ENCODE data around the gene FANCE.

FANCE gene

GRCh38 chr6:35490821-35491557, 38.9 kb downstream of the FANCE start:
- no peak overlapping the region for H3K4me3 ChIP-seq (IDR thresholded peaks at IDR 0.05; ENCODE audit: insufficient read depth, low read depth, low read length)
- TF ChIP-seq, protein P1, sequence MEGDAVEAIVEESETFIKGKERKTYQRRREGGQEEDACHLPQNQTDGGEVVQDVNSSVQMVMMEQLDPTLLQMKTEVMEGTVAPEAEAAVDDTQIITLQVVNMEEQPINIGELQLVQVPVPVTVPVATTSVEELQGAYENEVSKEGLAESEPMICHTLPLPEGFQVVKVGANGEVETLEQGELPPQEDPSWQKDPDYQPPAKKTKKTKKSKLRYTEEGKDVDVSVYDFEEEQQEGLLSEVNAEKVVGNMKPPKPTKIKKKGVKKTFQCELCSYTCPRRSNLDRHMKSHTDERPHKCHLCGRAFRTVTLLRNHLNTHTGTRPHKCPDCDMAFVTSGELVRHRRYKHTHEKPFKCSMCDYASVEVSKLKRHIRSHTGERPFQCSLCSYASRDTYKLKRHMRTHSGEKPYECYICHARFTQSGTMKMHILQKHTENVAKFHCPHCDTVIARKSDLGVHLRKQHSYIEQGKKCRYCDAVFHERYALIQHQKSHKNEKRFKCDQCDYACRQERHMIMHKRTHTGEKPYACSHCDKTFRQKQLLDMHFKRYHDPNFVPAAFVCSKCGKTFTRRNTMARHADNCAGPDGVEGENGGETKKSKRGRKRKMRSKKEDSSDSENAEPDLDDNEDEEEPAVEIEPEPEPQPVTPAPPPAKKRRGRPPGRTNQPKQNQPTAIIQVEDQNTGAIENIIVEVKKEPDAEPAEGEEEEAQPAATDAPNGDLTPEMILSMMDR (conservative IDR thresholded peaks at IDR 0.05; ENCODE audit: low read depth, low read length) = no peak
- H2AFZ ChIP-seq (ENCODE audit: low read depth) = no peak overlapping the region
- no peaks in the 10 kb centered on the region for H3K27me3 ChIP-seq (ENCODE audit: insufficient read depth, low read depth)
- no peak overlapping the region for H3K9ac ChIP-seq
- no peak overlapping the region for H3K4me2 ChIP-seq
- H3K79me2 ChIP-seq (ENCODE audit: insufficient read depth, low read depth) = no peaks in the 10 kb centered on the region
- H4K20me1 ChIP-seq (ENCODE audit: insufficient read depth) = no peaks in the 10 kb centered on the region
- H3K36me3 ChIP-seq (ENCODE audit: insufficient read depth) = no peaks in the 10 kb centered on the region
- no peak overlapping the region for H3K27ac ChIP-seq
- peaks cover 13% of the 10 kb centered on the region for H3K4me1 ChIP-seq (ENCODE audit: low read depth, poor library complexity, severe bottlenecking)

DNA sequence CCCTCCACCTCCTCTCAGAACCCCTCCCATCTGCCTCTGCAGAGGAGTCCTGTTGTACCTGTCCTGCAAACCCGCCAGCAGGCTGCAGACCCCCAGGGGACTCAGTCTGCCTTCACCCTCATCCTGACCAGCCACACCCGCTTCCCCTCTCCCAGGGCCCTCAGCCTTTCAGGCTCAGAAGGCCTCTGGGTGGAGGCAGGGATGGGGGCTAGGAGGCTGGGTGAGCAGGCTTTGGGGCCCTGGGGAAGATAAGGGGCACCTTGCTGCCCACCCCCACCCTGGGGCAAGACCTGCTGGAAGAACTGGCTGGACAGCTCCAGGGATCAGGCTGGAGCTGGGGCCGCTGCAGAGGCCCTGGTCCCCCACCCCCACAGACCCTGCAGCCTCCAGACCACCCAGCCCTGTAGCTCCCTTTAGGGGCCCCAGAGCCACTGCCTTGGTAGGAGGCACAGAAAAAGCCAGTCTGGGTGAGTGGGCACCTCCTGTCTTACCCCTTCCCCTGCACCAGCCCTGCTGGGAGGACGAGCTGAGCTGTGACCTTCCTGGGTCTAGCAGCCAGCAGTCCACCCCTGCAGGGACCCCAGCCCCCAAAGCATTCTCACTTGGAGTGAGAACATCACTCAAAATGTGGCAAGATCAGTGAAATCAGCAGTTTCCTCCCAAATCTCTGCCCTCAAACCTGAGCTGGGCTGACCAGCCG, 39.6 kb downstream of the FANCE start:
- Histone ChIP-seq H3K27me3 (ENCODE audit: insufficient read depth, low read depth) (no peaks in the 10 kb centered on the region), H4K20me1 (ENCODE audit: insufficient read depth) (no peaks in the 10 kb centered on the region), H3K4me1 (ENCODE audit: low read depth, poor library complexity, severe bottlenecking) (peaks cover 13% of the 10 kb centered on the region), H3K9ac (no peak overlapping the region), H2AFZ (ENCODE audit: low read depth) (no peak overlapping the region), H3K4me3 (IDR thresholded peaks at IDR 0.05; ENCODE audit: insufficient read depth, low read depth, low read length) (no peak overlapping the region), H3K36me3 (ENCODE audit: insufficient read depth) (no peaks in the 10 kb centered on the region), H3K27ac (no peak overlapping the region), H3K4me2 (no peak overlapping the region), H3K79me2 (ENCODE audit: insufficient read depth, low read depth) (no peaks in the 10 kb centered on the region)
- TF ChIP-seq, protein P1 (conservative IDR thresholded peaks at IDR 0.05; ENCODE audit: low read depth, low read length) = no peak

- Histone ChIP-seq H3K27me3 (ENCODE audit: insufficient read depth, low read depth) (no peaks in the 10 kb centered on the region), H3K9ac (no peak overlapping the region), H3K4me2 (no peak overlapping the region), H3K4me3 (IDR thresholded peaks at IDR 0.05; ENCODE audit: insufficient read depth, low read depth, low read length) (no peak overlapping the region), H3K36me3 (ENCODE audit: insufficient read depth) (no peaks in the 10 kb centered on the region), H3K4me1 (ENCODE audit: low read depth, poor library complexity, severe bottlenecking) (peaks cover 13% of the 10 kb centered on the region), H4K20me1 (ENCODE audit: insufficient read depth) (no peaks in the 10 kb centered on the region), H2AFZ (ENCODE audit: low read depth) (no peak overlapping the region), H3K27ac (no peak overlapping the region), H3K79me2 (ENCODE audit: insufficient read depth, low read depth) (no peaks in the 10 kb centered on the region)
- TF ChIP-seq, protein P1 (conservative IDR thresholded peaks at IDR 0.05; ENCODE audit: low read depth, low read length) = no peak
Observed at GRCh38 chr6:35492258-35492973, 40.3 kb downstream of the FANCE start.

- no peak overlapping the region for H3K27ac ChIP-seq
Observed at GRCh38 chr6:35492974-35493284, 40.8 kb downstream of the FANCE start.

More at GRCh38 chr6:35492974-35493284, 40.8 kb downstream of the FANCE start:
- Histone ChIP-seq H3K4me2 (no peak overlapping the region), H4K20me1 (ENCODE audit: insufficient read depth) (no peaks in the 10 kb centered on the region), H3K4me1 (ENCODE audit: low read depth, poor library complexity, severe bottlenecking) (peaks cover 13% of the 10 kb centered on the region), H3K79me2 (ENCODE audit: insufficient read depth, low read depth) (no peaks in the 10 kb centered on the region), H3K9ac (no peak overlapping the region), H3K4me3 (IDR thresholded peaks at IDR 0.05; ENCODE audit: insufficient read depth, low read depth, low read length) (no peak overlapping the region), H2AFZ (ENCODE audit: low read depth) (no peak overlapping the region), H3K27me3 (ENCODE audit: insufficient read depth, low read depth) (no peaks in the 10 kb centered on the region), H3K36me3 (ENCODE audit: insufficient read depth) (no peaks in the 10 kb centered on the region)
- TF ChIP-seq, protein P1 (conservative IDR thresholded peaks at IDR 0.05; ENCODE audit: low read depth, low read length) = no peak

All from KMS-11 (cell line).